Kidney epithelial cell (primary cell): Measurements from ENCODE around the gene SPZ1. TPM values are rescaled to one million over a fixed set of nuclear protein-coding genes. Genes with fewer than 3 reads are reported as not detected.

Experiments used
- DNase-seq: peaks from one replicate; pipeline ENCODE4 v3.0.0-alpha.2; 2010; ENCODE audit warnings: low read depth
- H3K27me3 ChIP-seq: 2 replicates; pipeline ENCODE4 v1.6.0; 2011; ENCODE audit warnings: low read length; ENCODE audit not compliant: control insufficient read depth, insufficient read depth
- H3K36me3 ChIP-seq: 2 replicates; pipeline ENCODE4 v1.5.1; 2011; ENCODE audit warnings: low read length; ENCODE audit not compliant: control insufficient read depth, insufficient read depth
- H3K4me3 ChIP-seq: 2 replicates; pipeline ENCODE4 v1.5.1; 2011; ENCODE audit warnings: low read depth, mild to moderate bottlenecking, control low read depth, low read length
- total RNA-seq: library from RNA; depleted of rRNA; stranded (reverse); fragments of >200 nt; gene quantifications from 2 replicates; pipeline ENCODE4 v1.2.3, GENCODE V29; 2015
- TF ChIP-seq, protein P1 (sequence below): IDR thresholded peaks from 2 replicates; pipeline ENCODE4 v1.5.1; 2011; ENCODE audit warnings: mild to moderate bottlenecking, moderate library complexity, low read length, control low read depth, inconsistent platforms; ENCODE audit not compliant: insufficient read depth, poor library complexity, severe bottlenecking

SPZ1 gene
- total RNA-seq, 1 donor from 2014 or later: not detected

DNA sequence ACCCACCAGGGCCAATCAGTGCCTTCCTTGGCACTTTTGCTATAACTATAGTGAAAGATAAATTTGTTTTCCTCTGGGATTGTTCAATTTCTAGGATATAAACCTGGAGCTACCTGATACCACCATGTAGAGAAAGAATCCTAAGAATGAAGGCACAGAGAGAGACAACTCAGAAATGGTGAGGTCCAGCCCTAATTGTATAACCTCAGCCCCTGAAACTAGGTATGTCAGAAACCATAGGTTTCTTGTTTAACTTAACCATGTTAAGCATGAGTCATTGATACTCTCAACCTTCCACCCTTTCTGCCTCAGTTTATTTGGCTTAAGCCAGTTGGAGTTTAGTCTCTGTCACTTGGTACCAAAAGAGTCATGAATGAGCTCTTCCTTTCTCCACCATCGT, 4.6 kb upstream of the SPZ1 start:
- Histone ChIP-seq H3K27me3 (no peaks in the 10 kb centered on the region), H3K36me3 (no peaks in the 10 kb centered on the region), H3K4me3 (no peak overlapping the region)
- no peak for DNase-seq
- TF ChIP-seq, protein P1, sequence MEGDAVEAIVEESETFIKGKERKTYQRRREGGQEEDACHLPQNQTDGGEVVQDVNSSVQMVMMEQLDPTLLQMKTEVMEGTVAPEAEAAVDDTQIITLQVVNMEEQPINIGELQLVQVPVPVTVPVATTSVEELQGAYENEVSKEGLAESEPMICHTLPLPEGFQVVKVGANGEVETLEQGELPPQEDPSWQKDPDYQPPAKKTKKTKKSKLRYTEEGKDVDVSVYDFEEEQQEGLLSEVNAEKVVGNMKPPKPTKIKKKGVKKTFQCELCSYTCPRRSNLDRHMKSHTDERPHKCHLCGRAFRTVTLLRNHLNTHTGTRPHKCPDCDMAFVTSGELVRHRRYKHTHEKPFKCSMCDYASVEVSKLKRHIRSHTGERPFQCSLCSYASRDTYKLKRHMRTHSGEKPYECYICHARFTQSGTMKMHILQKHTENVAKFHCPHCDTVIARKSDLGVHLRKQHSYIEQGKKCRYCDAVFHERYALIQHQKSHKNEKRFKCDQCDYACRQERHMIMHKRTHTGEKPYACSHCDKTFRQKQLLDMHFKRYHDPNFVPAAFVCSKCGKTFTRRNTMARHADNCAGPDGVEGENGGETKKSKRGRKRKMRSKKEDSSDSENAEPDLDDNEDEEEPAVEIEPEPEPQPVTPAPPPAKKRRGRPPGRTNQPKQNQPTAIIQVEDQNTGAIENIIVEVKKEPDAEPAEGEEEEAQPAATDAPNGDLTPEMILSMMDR: no peak

DNA sequence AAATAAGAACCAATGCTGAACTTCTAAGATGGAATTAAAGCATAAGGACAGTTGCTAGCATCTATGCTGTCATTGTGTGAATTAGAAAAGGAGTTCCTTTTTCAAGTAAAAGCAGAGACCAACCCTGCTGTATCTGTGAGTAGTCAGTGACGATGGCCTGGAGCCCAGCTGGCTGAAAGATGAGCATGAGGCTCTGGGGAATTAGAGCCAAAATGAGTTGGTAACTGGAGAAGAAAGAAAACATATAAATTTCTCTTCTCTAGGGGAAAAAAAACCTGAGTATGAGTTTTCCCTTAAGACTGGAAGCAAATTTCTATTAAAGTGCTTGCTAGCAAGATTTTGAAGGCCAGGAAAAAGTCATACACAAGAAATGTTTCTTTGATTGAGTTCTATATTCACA, 1.6 kb upstream of the SPZ1 start:
- no peak for DNase-seq
- Histone ChIP-seq H3K27me3 (no peaks in the 10 kb centered on the region), H3K36me3 (no peaks in the 10 kb centered on the region)

DNA sequence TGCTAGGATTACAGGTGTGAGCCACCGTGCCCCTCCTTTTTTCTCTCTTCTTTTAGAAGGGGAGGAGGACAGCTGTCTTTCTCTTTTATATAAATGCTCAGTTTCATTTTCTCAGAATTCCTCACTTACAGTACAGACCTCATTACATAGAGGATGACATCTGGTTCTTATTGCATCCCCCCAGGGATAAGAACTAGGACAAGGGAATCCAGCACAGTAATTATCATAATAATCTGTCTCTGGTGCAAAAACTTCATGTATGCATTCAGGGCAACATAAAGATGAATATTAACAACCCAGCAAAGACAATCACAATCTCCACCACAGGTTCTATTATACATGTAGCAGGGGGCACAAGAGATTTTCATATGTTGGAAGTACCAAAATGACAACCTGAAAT, 5.1 kb downstream of the SPZ1 start:
- H3K36me3 ChIP-seq: no peaks in the 10 kb centered on the region
- H3K27me3 ChIP-seq: no peaks in the 10 kb centered on the region
- TF ChIP-seq, protein P1: no peak
- no peak for DNase-seq
- H3K4me3 ChIP-seq: no peak overlapping the region

More for the DNA sequence above, 1.6 kb upstream of the SPZ1 start:
- TF ChIP-seq, protein P1: no peak
- H3K4me3 ChIP-seq: no peak overlapping the region

DNA sequence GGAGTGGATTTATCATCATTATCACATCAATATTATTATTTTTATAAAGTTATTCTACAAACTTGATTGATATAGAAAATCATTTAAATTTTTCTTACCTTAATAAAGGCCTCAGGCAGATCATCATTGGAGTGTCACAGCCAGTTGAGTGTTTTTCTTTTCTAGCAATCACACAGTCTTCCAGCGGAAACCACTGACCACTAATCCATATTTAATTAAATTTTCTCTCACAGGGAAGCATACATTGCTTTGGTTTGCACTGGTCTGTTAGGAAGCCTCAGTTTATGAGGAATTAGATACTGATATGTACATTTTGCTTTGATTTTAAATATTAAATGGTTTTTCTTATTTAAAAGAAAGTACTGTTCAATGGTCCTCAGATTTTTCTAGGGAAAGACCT, 6.7 kb downstream of the SPZ1 start:
- no peaks in the 10 kb centered on the region for H3K36me3 ChIP-seq
- H3K27me3 ChIP-seq: no peaks in the 10 kb centered on the region
- no peak overlapping the region for H3K4me3 ChIP-seq
- no peak for DNase-seq
- TF ChIP-seq, protein P1: no peak

DNA sequence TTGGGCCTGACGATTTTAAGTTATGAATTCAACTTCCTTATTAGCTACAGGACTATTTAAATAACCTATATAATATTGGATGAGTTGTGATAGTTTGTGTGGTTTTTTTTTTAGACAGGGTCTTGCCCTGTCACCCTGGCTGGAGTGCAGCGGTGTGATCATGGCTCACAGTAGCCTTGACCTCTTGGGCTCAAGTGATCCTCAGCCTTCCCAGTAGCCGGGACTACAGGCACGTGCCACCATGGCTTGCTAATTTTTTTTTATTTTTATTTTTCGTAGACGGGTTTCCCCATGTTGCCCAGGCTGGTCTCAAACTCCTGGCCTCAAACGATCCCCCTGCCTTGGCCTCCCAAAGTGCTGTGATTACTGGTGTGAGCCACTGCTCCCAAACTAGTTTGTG, 17.6 kb downstream of the SPZ1 start:
- Histone ChIP-seq H3K4me3 (no peak overlapping the region), H3K36me3 (no peaks in the 10 kb centered on the region), H3K27me3 (no peaks in the 10 kb centered on the region)
- DNase-seq: no peak
- TF ChIP-seq, protein P1: no peak

DNA sequence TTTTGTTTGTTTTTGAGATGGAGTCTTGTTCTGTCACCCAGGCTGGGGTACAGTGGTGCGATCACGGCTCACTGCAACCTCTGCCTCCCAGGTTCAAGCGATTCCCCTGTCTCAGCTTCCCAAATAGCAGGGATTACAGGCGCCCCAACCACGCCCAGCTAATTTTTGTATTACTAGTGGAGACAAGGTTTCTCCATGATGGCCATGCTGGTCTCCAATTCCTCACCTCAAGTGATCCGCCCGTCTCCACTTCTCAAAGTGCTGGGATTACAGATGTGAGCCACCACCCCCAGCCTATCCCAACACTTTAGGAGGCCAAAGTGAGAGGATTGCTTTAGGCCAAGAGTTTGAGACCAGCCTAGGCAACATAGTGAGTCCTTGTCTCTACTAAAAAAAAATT, 19.3 kb downstream of the SPZ1 start:
- TF ChIP-seq, protein P1: no peak
- H3K27me3 ChIP-seq: no peaks in the 10 kb centered on the region
- DNase-seq: no peak
- H3K4me3 ChIP-seq: no peak overlapping the region
- H3K36me3 ChIP-seq: no peaks in the 10 kb centered on the region
